ENCODE measurements around the gene SLC35D2. TPM values are rescaled to one million over a fixed set of nuclear protein-coding genes. Genes with fewer than 3 reads are reported as not detected.

The SLC35D2 gene
- total RNA-seq, 1 donor from 2014 or later = 30.3 TPM

GRCh38 chr9:96304230-96304629 lies 79.3 kb downstream of the SLC35D2 start:
- DNase-seq = no peak
- no peak for ATAC-seq
- no peaks in the 10 kb centered on the region for H3K36me3 ChIP-seq
- intact Hi-C loops (cut with DNase I) = no loop called here
- no peak for TF ChIP-seq CTCF (IDR thresholded peaks at IDR 0.05)
- no peak overlapping the region for H3K4me3 ChIP-seq
- no peak overlapping the region for H3K27ac ChIP-seq
- no peaks in the 10 kb centered on the region for H3K4me1 ChIP-seq
- no peaks in the 10 kb centered on the region for H3K27me3 ChIP-seq
- H3K9me3 ChIP-seq = no peaks in the 10 kb centered on the region

GRCh38 chr9:96302021-96302420 lies 81.5 kb downstream of the SLC35D2 start, which contains the start of gene HSD17B3:
Gene HSD17B3, minus strand, starts transcription at chr9:96302176. Its CDS starts 72 bp downstream, at chr9:96302104.
- no peak for ATAC-seq
- no peaks in the 10 kb centered on the region for H3K36me3 ChIP-seq
- TF ChIP-seq CTCF (IDR thresholded peaks at IDR 0.05) = no peak

GRCh38 chr9:96299823-96300222 lies 83.7 kb downstream of the SLC35D2 start:
- ATAC-seq = no peak
- no peaks in the 10 kb centered on the region for H3K4me1 ChIP-seq
- no peak overlapping the region for H3K4me3 ChIP-seq
- intact Hi-C loops (cut with DNase I) = no loop called here
- H3K27ac ChIP-seq = no peak overlapping the region
- DNase-seq = no peak
- no peak for TF ChIP-seq CTCF (IDR thresholded peaks at IDR 0.05)
- H3K27me3 ChIP-seq = no peaks in the 10 kb centered on the region
- H3K9me3 ChIP-seq = no peaks in the 10 kb centered on the region
- no peaks in the 10 kb centered on the region for H3K36me3 ChIP-seq

More at GRCh38 chr9:96302021-96302420, 81.5 kb downstream of the SLC35D2 start, which contains the start of gene HSD17B3:
- Histone ChIP-seq H3K4me1 (no peaks in the 10 kb centered on the region), H3K9me3 (no peaks in the 10 kb centered on the region), H3K4me3 (no peak within 1 kb of the TSS), H3K27me3 (no peaks in the 10 kb centered on the region), H3K27ac (no peak within 1 kb of the TSS)
- DNase-seq = no peak
- intact Hi-C loops (cut with DNase I) = no loop called here

GRCh38 chr9:96294159-96294545 lies 89.4 kb downstream of the SLC35D2 start:
- Histone ChIP-seq H3K27ac (no peak overlapping the region), H3K4me3 (no peak overlapping the region), H3K4me1 (no peaks in the 10 kb centered on the region), H3K36me3 (no peaks in the 10 kb centered on the region), H3K9me3 (no peaks in the 10 kb centered on the region), H3K27me3 (no peaks in the 10 kb centered on the region)
- no peak for TF ChIP-seq CTCF (IDR thresholded peaks at IDR 0.05)
- no peak for ATAC-seq
- intact Hi-C loops (cut with DNase I) = no loop called here
- DNase-seq = no peak

- no peak for DNase-seq
- H3K4me3 ChIP-seq = no peak overlapping the region
- ATAC-seq = no peak
- TF ChIP-seq CTCF (IDR thresholded peaks at IDR 0.05) = no peak
- intact Hi-C loops (cut with DNase I) = no loop called here
- H3K27me3 ChIP-seq = no peaks in the 10 kb centered on the region
- no peaks in the 10 kb centered on the region for H3K36me3 ChIP-seq
- H3K27ac ChIP-seq = no peak overlapping the region
- H3K4me1 ChIP-seq = no peaks in the 10 kb centered on the region
- no peaks in the 10 kb centered on the region for H3K9me3 ChIP-seq
Measured at GRCh38 chr9:96293498-96294158, 89.9 kb downstream of the SLC35D2 start.
